Gastrocnemius medialis (tissue), 4 donors: ENCODE results near the gene THRA.

ENCODE experiments used
- CTCF ChIP-seq, 5 experiments: fragments of 450-650 bp in 3 of 5; fragments of 200-600 bp in 2 of 5; sonication (generic) in 2 of 5; IDR thresholded peaks in 4 of 5; conservative IDR thresholded peaks in 1 of 5; 1 replicate in 4 of 5; 2 replicates in 1 of 5; pipeline ENCODE4 v1.5.1; 2016 to 2019; ENCODE audit warnings: antibody characterized with exemption in 5 of 5, mild to moderate bottlenecking in 3 of 5, moderate library complexity in 3 of 5
- POLR2A ChIP-seq, 2 donors: fragments of 450-650 bp; IDR thresholded peaks; one replicate each; pipeline ENCODE4 v1.6.1; 2017; ENCODE audit warnings: antibody characterized with exemption in 2 of 2, mild to moderate bottlenecking in 2 of 2, moderate library complexity in 2 of 2

- TF ChIP-seq CTCF (IDR thresholded peaks at IDR 0.05 in 4 of 5, conservative IDR thresholded peaks at IDR 0.05 in 1 of 5) (no peak), POLR2A (IDR thresholded peaks at IDR 0.05) (peak in 1 of 2 donors; percentile 12)
Measured at GRCh38 chr17:40123811-40124114, 61.0 kb downstream of the THRA start.
